GM08714 (cell line): ENCODE results near the gene WAS.

Experiments used
- H3K4me3 ChIP-seq: fragments of 200-500 bp; sonication (Bioruptor generic); 2 replicates; pipeline ENCODE4 v1.5.1; 2014; ENCODE audit warnings: mild to moderate bottlenecking, low read length, inconsistent platforms
- ZNF274 ChIP-seq: IDR thresholded peaks from 2 replicates; pipeline ENCODE4 v1.6.1; 2012; ENCODE audit warnings: mild to moderate bottlenecking, low read depth, low read length

The WAS gene

GRCh38 chrX:48696301-48696908, 12.8 kb downstream of the WAS start, which contains the start of gene SUV39H1:
Gene SUV39H1, plus strand, starts transcription at chrX:48696734. Its CDS starts 51 bp downstream, at chrX:48696785.
- H3K4me3 ChIP-seq: peak within 1 kb of the TSS; percentile 81
- no peak for TF ChIP-seq ZNF274

GRCh38 chrX:48696909-48697727, 13.5 kb downstream of the WAS start:
- peak overlapping the region; percentile 81 for H3K4me3 ChIP-seq
- TF ChIP-seq ZNF274: no peak

- H3K4me3 ChIP-seq: no peak overlapping the region
- TF ChIP-seq ZNF274: no peak
Measured at GRCh38 chrX:48698306-48698705, 14.7 kb downstream of the WAS start.

- no peak overlapping the region for H3K4me3 ChIP-seq
- no peak for TF ChIP-seq ZNF274
Measured at GRCh38 chrX:48700246-48700645, 16.6 kb downstream of the WAS start.

- H3K4me3 ChIP-seq: no peak overlapping the region
- TF ChIP-seq ZNF274: no peak
Measured at GRCh38 chrX:48700951-48701653, 17.5 kb downstream of the WAS start.

GRCh38 chrX:48702032-48702431, 18.4 kb downstream of the WAS start:
- no peak overlapping the region for H3K4me3 ChIP-seq
- no peak for TF ChIP-seq ZNF274

GRCh38 chrX:48702716-48703115, 19.1 kb downstream of the WAS start:
- no peak for TF ChIP-seq ZNF274
- no peak overlapping the region for H3K4me3 ChIP-seq

- TF ChIP-seq ZNF274: no peak
- H3K4me3 ChIP-seq: no peak overlapping the region
Measured at GRCh38 chrX:48703228-48703627, 19.6 kb downstream of the WAS start.

- TF ChIP-seq ZNF274: no peak
- no peak overlapping the region for H3K4me3 ChIP-seq
Measured at GRCh38 chrX:48703642-48704481, 20.3 kb downstream of the WAS start.

GRCh38 chrX:48705871-48706270, 22.3 kb downstream of the WAS start:
- no peak overlapping the region for H3K4me3 ChIP-seq
- no peak for TF ChIP-seq ZNF274

- H3K4me3 ChIP-seq: no peak overlapping the region
- TF ChIP-seq ZNF274: no peak
Measured at GRCh38 chrX:48709522-48710112, 26.0 kb downstream of the WAS start.

- TF ChIP-seq ZNF274: no peak
- H3K4me3 ChIP-seq: no peak overlapping the region
Measured at GRCh38 chrX:48711162-48711928, 27.7 kb downstream of the WAS start.

- no peak for TF ChIP-seq ZNF274
- no peak overlapping the region for H3K4me3 ChIP-seq
Measured at GRCh38 chrX:48711929-48712505, 28.4 kb downstream of the WAS start.

- no peak for TF ChIP-seq ZNF274
Measured at GRCh38 chrX:48713847-48714246, 30.2 kb downstream of the WAS start.

More at GRCh38 chrX:48713847-48714246, 30.2 kb downstream of the WAS start:
- H3K4me3 ChIP-seq: no peak overlapping the region
